Measurements from ENCODE around the gene MMP13.
"Not testable (repeated sequence)": the region's sequence is repeated elsewhere in the genome, so short reads cannot be mapped to it uniquely, and the experiment has no call there.

MMP13 gene

DNA sequence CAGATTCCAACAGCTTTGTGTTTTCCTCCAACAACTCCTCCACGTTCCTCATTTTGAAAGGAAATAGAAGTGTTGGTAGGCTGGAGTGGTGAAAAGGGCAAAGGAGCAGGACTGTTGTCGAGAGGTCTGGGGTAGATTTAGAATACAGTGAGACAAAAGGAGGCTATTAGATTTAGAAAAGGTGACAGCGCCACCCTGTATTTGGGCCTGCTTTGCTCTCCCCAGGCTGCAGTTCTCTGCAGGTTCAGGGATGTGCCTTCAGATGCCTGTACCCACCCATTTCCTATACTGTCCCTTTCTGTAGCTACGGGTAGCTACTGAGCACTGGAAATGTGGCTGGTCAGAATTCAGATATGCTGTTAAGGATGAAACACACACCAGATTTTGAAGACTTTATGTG lies 20.8 kb downstream of the MMP13 start:
- DNase-seq = no peak

DNA sequence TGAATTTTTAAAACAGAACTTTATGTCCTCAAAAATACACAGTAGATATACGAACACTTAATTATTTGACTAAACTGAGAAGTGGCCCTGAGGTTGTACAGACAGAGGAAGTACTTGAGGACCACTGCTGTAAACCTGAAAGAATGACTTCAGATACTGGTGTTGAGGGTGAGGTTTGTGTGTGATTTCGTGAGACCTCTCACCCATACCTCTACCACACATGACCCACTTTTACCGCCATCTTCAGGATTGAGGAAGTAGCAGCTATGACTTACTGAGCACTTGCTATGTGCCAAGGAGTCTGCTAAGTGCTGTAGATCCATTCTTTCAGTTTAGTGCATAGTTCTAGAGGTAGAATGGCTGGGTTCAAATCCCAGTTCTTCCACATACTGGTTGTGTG lies 21.9 kb downstream of the MMP13 start:
- DNase-seq = no peak

DNA sequence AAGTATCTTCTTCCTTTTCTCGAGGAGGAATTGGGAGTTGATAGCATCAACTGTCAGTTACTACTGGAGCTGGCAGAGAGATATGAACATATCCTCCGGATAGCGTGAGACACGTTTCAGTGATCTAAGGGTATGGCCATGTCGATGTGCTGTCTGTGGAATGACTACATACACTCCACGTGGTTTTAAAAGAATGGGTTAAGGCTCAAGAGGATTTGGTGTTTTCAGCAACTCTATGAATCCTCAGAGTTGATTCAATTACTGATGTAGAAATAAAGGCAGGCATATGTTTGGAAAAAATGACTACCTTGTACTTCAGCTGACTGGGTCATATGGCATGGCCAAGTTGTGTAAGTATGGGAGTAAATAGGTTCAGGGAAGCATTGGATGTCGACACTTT lies 22.9 kb downstream of the MMP13 start:
- DNase-seq = no peak

DNA sequence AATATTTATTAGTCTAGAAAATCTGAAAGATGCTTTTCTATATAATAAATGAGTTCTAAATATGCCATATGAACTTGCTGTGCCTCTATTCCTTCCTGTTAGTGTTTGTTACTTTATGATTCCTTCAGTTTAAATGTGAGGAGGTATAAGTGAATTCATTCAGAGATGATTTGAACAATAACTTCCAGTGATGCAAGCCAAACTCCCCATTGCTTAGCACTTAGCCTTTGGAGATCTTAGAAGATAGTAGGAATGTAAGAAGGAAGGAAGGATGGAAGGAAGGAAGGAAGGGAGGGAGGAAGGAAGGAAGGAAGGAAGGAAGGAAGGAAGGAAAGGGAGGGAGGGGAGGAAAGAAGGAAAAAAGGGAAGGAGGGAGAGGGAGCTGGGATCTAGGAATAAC lies 25.1 kb downstream of the MMP13 start:
- no peak for DNase-seq

DNA sequence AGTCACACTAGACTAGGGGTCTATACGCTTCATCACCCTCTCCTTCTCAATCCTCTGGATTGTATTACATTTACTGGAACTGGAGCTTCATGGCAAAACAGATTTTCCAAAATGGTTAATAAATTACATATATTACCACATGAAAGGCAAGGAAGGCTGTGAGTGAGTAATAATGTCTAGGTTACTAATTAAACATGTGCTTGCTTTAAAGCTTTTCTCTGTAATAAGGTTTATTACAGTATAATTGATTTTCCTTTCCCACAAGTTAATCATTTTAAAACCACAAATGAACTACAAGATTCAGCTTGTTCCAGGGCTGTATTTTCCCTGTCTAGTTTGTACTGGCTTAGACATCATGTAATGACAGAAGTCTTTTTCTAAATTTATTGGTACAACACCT lies 25.6 kb downstream of the MMP13 start:
- DNase-seq = no peak

DNA sequence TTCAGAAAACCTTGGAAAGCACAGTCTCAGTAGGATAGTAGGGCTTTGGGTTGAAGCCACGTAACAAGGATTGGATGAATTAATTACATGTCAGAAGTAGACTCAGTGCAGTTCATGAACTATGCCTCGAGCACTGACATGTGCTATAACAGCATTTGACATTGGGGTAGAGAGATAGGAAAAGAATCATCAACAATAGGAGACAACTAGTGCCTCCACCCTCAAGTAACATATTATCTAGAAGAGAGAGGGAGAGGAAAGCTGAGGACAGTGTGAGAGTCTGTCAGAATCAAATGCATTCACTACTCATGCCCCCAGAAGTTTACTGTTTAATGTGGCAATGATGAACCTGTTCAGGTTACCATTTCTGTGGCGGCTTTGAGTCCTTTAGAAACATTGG lies 26.4 kb downstream of the MMP13 start:
- no peak for DNase-seq

DNA sequence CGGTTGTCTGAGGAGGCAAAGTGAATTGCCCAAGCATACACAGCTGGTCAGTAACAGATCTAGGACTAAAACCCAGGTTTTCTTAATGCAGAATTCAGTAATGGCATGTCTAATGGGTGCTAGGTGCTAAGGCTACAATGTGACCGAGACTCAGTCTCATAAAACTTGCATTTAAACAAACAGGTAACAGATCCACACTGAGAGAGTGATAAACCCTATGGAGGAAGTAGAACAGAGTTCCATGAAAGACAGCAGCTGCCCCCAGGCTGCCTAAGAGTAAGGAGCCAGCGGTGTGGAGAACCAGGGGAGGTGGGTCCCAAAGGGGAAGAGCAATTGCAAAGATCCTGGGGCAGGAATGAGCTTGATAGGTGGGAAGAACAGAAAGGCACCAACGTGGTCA lies 27.3 kb downstream of the MMP13 start:
- DNase-seq = no peak

DNA sequence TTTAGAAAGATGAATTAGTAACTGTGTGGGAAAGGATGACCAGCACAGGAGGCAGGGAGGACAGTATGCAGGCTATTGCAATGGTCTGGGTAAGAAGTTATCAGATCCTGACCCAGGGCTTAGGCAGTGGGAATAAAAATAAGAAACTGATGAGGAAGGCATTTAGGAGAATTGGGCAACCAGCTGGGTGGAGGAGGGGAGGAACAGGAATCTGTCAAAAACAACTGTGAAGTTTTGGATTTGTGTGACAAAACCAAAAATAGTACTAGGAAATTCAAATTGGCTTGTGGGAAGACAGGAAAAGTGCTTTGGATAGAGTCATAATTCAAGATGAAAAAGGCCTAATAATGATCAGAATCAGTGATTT lies 27.9 kb downstream of the MMP13 start:
- DNase-seq = no peak

DNA sequence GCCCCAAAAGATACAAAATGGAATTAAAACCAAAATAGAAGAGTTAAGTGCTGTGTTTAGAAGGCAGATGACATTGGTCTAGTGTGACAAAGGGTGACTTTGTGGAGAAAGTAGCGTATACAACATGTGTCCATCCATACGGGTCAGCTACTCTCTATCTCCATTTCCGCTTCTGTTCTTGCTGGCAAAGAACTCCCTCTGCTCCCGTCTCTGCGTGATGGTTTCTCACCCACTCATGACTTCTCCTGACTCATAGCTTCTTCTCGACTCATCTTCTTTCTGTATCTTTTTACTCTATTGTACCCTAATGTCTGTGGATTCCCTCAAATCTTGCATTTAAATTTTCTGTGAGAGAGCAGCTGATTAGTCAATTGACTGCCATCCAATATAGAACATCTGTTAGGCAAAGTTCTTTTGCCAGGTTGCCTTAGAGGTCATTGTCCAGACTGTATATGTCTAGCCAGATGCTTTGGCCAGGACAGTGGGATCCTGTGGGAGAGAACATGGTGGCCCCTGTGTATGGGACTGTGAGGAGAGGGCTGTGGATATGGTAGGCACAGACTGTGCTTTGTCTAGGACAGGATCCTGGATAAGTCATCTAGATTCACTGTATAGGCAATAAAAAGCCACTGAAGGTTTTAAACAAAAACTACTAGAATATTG lies 28.4 kb downstream of the MMP13 start:
- no peak for DNase-seq

DNA sequence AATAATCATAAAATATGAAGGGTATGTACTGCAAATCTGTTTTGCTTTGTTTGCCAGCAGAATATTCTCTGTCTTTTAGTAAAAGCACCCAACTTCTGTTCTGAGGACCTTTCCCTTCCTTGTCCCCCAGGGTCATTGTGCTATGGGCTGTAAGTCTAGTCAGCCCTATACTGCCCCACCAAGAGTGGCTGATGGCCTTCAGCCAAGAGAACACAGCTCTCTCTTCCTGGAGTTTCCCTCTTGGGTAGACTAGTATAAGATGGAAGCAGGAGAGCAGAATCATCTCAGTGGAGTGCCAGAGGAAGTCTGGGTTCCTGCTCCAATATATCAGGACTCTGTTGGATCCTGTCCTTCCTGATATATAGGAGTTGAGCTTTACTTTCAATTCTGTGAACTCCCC lies 29.0 kb downstream of the MMP13 start:
- DNase-seq = no peak

DNA sequence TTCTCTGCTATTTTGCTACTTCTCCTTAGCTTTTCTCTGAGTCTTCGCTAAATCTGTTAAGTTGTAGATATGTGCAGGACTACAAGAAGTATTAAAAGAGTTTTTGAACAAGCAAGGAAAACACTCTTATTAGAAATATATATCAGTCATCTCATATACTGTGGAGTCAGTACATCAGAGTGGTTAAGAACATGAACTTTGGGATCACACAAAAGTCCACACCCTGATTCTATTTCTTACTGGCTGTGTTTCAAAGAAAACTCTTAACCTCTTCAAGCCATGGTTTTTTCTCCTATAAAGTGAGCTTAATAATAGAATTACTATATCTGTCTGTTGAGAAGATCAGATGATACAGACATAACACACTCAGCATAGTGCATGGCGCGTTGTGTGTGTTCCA lies 29.5 kb downstream of the MMP13 start:
- no peak for DNase-seq

DNA sequence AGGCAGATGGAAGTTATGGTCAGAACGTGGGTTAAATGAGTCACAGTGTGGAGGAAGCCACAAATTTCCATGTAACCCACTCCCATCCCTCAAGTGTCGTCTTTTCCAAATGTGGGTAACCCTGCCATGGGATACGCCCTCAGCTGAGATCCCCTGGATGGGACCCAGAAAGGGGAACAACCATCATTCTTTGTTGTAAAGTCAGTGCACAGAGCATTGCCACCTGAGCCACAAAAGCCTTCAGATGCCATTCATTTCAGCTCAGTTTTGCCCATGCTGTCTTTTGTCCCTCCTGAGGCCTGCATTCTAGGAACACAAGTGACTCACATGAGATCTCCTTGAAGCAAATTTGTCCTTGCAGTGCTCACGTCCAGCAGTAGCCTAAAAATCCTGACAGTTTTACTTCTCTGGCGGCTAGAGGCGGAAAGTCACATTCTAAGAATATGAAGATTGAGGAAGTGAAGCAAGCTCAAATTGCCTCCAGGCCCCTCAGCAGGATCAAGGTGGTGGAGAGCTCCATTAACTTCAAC lies 30.6 kb downstream of the MMP13 start:
- no peak for DNase-seq

DNA sequence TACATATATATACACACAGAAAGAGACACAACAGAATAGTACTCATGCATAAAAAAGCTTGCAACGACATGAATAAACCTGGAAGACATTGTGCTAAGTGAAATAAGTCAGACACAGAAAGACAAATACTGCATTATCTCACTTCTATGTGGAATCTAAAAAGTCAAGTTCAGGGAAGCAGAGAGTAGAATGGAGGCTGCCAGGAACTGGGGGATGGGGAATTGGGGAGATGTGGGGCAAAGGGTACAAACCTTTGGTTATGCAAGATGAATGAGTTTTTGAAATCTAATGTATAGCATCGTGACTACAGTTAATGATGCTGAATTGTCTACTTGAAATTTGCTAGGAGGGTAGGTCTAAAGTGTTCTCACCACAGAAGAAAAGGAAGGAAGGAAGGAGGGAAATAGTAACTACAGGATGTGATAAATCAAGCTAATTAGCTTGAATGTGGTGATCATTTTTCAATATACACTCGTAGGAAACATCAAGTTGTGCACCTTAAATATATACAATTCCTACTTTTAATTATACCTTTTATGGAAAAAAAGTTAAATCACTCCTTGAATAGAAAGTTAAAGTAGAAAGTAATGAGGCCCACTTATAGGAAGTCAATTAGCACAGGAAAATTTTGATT lies 33.8 kb downstream of the MMP13 start:
- DNase-seq = no peak

DNA sequence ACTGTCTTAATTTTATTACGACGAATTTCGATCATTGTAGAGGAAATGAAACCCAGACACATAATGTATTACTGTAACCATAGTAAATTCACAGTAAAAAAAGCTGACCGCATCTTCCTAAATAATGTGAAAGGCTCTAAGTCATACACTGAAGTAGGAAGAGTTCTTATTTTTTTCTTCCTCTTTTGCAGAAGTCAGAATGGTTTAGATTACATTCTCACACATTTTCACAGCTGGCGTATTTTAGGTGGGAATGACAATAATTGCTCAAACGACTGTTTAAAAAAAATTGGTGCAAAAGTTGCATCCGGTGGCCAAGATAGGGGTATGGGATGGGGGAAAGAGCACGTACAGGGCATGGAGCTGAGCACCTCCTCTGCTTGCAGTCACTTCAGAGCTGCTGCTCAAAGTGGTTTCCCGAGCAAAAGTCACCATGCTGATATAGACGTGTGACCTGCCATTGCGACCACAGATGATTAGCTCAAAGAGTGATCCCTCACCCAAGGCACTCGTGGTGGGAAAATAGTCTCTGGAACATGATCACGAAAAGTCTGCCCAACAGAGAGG lies 35.3 kb downstream of the MMP13 start:
- no peak for DNase-seq

DNA sequence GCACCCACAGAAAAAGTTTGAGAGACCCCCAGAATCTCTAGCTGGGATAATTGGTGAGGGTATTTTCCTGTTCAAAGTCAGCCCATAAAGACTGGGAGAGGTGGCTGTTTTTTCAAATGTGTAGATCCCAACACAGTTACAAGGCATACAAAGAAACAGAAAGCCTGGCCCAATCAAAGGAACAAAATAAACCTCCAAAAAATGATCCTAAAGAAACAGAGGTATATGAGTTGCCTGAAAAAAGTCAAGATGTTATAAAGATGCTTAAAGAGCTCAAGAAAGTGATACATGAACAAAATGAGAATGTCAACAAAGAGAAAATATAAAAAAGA lies 40.5 kb downstream of the MMP13 start:
- no peak for DNase-seq

DNA sequence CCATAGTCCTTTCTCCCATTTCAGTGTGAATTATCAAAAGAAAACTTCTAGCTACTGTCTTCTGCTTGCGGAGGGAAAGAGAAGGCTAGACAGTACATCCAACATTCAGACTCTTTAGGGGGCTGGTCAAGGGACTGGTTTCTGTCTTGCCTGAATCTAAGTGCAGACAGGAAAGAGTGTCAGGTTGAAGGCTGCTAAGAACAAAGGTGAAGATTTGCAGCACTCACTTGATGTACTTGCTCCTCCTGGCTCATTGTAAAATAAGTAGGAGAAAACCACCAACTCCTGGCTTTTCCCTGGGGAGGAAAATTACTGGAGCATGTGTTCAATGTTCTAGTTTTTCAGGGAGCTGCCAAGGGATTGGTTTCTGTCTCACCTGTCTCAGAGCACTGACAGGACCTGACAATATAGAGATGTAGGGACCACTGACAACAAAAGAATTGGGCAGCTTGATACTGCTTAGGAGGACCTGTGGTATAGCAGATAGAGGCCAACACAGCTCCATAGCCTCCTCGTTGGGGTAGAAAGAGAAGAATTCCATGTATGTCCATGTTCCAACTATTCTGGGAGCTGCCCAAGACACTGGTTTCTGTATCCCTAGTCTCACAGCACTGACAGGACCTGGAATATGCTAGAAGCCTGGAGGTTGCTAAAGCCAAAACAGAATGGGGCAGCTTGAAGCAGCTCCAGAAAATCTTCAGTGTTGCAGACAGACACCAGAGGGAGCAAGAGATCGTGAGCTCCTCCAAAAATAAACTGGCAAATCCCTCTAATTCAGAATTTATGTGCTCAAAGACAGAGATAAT lies 41.1 kb downstream of the MMP13 start:
- no peak for DNase-seq

DNA sequence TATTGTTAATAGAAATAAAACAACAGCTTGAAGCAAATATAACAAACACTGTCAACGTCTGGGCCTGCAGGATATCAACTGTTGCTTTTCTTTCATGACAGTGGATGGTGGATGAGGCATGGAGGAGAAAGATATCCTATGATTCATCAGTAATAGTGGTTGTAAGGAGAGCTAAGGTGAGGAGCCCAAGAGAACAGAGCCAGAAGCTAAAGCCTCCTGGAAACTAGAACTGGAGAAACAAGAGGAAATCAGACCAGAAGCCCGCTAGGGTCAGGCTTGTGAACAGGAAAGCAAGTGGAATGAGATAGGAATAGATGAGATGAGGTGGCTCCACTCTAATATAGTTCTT lies 43.1 kb downstream of the MMP13 start:
- DNase-seq = no peak

DNA sequence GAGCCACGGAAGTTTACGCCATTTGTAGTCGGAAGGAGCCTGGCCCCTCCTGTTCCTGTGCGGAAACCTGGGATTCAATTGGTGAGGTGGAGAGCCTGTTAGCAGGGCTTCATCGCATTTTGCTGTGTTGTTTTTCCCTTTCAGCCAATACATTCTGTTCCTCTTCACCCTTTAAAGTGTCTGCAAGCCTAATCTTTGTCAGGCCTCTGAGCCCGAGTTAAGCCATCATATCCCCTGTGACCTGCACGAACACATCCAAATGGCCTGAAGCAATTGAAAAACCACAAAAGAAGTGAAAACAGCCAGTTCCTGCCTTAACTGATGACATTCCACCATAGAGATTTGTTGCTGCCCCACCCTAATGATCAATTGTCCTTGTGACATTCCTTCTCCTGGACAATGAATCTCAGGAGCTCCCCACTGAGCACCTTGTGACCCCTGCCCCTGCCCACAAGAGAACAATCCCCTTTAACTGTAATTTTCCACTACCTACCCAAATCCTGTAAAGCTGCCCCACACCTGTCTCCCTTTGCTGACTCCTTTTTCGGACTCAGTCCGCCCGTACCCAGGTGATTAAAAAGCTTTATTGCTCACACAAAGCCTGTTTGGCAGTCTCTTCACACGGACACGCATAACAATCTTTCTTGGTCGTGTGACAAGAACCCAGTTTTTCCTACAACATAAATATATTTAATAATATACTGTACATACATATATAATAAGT lies 43.6 kb downstream of the MMP13 start:
- DNase-seq = no peak

DNA sequence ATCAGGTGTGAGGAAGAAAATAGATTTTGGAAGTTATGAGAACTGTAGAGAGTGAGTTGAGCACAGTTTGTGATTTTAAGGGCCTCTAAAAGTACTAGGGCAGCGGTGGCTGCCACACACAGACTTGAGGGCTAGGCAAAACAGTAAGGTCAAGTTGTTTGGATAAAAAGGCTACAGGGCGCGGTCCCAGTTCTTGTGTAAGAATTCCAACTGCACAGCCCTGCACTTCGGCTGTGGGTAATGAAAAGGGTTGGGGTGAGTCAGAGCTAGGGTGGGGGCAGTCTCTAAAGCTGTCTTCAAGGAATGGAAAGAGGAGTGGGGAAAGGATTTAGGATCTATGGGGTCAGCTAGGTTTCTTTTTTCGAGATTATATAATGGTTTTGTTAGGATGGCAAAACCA lies 49.7 kb downstream of the MMP13 start:
- DNase-seq = not testable (repeated sequence)

DNA sequence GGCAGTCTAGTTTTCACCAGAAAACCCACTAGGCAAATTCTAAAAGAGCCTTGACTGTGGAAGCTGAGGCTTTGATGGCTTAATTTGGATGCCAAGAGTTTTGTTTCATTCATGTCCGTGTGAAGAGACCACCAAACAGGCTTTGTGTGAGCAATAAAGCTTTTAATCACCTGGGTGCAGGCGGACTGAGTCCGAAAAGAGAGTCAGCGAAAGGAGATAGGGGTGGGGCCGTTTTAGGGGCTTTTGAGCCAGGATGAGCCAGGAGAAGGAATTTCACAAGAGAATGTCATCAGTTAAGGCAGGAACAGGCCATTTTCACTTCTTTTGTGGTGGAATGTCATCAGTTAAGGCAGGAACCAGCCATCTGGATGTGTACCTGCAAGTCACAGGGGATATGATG lies 51.6 kb downstream of the MMP13 start:
- DNase-seq = not testable (repeated sequence)

DNA sequence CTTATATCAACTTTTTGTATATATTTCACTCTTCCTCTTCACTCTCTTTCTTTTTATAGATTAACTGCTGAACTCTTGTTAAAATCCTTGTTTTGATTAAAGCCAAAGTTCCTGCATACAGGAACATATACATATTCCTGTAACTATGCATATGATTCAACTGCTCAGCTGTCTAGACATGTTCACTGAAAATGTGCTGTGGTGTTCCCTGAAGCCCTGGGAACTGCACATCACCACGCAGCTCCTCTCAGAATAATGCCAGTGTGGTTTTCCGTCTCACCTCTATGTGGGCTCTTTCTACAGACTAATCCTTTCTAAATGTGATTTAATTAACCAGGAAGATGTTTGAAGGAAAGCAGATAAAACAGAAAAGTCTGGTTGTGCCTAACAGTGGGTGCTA lies 55.2 kb downstream of the MMP13 start:
- no peak for DNase-seq
